Measurements from ENCODE around the gene NCSTN. TPM values are rescaled to one million over a fixed set of nuclear protein-coding genes. Genes with fewer than 3 reads are reported as not detected.

The NCSTN gene
- total RNA-seq, 4 donors from 2014 or later = 34.7 to 173 (median 158) TPM

GRCh38 chr1:160369087-160369486 is 25.9 kb downstream of the NCSTN start:
- H3K4me1 ChIP-seq = no peaks in the 10 kb centered on the region
- H3K4me3 ChIP-seq = no peak overlapping the region
- no peak for DNase-seq
- H3K9me3 ChIP-seq = no peaks in the 10 kb centered on the region
- H3K27ac ChIP-seq = no peak overlapping the region
- no peaks in the 10 kb centered on the region for H3K27me3 ChIP-seq
- H3K36me3 ChIP-seq = no peaks in the 10 kb centered on the region
- TF ChIP-seq CTCF (IDR thresholded peaks at IDR 0.05) (no peak), POLR2A (IDR thresholded peaks at IDR 0.05) (no peak)

- Histone ChIP-seq H3K27ac (no peak overlapping the region), H3K36me3 (no peaks in the 10 kb centered on the region), H3K4me3 (no peak overlapping the region), H3K27me3 (no peaks in the 10 kb centered on the region), H3K4me1 (peaks cover 0 to 2% (median 0%) of the 10 kb centered on the region in 4 donors), H3K9me3 (no peaks in the 10 kb centered on the region)
- TF ChIP-seq POLR2A (IDR thresholded peaks at IDR 0.05) = no peak
- no peak for TF ChIP-seq CTCF (IDR thresholded peaks at IDR 0.05)
- no peak for DNase-seq
Measured at GRCh38 chr1:160370561-160371345, 27.6 kb downstream of the NCSTN start.

GRCh38 chr1:160371346-160371631 is 28.1 kb downstream of the NCSTN start:
- no peak overlapping the region for H3K27ac ChIP-seq
- H3K27me3 ChIP-seq = no peaks in the 10 kb centered on the region
- no peak for DNase-seq
- no peak overlapping the region for H3K4me3 ChIP-seq
- no peaks in the 10 kb centered on the region for H3K36me3 ChIP-seq
- no peaks in the 10 kb centered on the region for H3K9me3 ChIP-seq
- peaks cover 0 to 7% (median 0%) of the 10 kb centered on the region in 4 donors for H3K4me1 ChIP-seq
- TF ChIP-seq CTCF (IDR thresholded peaks at IDR 0.05) (no peak), POLR2A (IDR thresholded peaks at IDR 0.05) (no peak)

- no peaks in the 10 kb centered on the region for H3K36me3 ChIP-seq
- H3K4me3 ChIP-seq = no peak overlapping the region
- TF ChIP-seq POLR2A (IDR thresholded peaks at IDR 0.05) = no peak
- no peak for TF ChIP-seq CTCF (IDR thresholded peaks at IDR 0.05)
- no peak for DNase-seq
- no peaks in the 10 kb centered on the region for H3K9me3 ChIP-seq
- no peaks in the 10 kb centered on the region for H3K27me3 ChIP-seq
- H3K27ac ChIP-seq = no peak overlapping the region
- H3K4me1 ChIP-seq = peaks cover 0 to 9% (median 0%) of the 10 kb centered on the region in 4 donors
Measured at GRCh38 chr1:160371756-160372155, 28.6 kb downstream of the NCSTN start.

GRCh38 chr1:160373696-160374095 is 30.5 kb downstream of the NCSTN start:
- H3K27me3 ChIP-seq = no peaks in the 10 kb centered on the region
- no peaks in the 10 kb centered on the region for H3K9me3 ChIP-seq
- H3K27ac ChIP-seq = no peak overlapping the region
- DNase-seq = no peak
- H3K4me1 ChIP-seq = peaks cover 0 to 9% (median 0%) of the 10 kb centered on the region in 4 donors
- H3K4me3 ChIP-seq = no peak overlapping the region
- TF ChIP-seq CTCF (IDR thresholded peaks at IDR 0.05) = no peak
- no peak for TF ChIP-seq POLR2A (IDR thresholded peaks at IDR 0.05)
- H3K36me3 ChIP-seq = no peaks in the 10 kb centered on the region

Measured in Peyer's patch (tissue), 4 donors.